Neural crest cell (in vitro differentiated cells): Measurements from ENCODE around the gene RGL1. TPM values are rescaled to one million over a fixed set of nuclear protein-coding genes. Genes with fewer than 3 reads are reported as not detected.
"Not testable (repeated sequence)": the region's sequence is repeated elsewhere in the genome, so short reads cannot be mapped to it uniquely, and the experiment has no call there.

Source experiments
- DNase-seq: peaks from one replicate; pipeline ENCODE4 v3.0.0; 2021; ENCODE audit warnings: low read depth, mixed read lengths, low spot score
- H3K27ac Mint-ChIP-seq: one replicate; pipeline ENCODE4 v1.8.0; 2021; ENCODE audit warnings: mild to moderate bottlenecking, mixed read lengths; ENCODE audit not compliant: unreplicated experiment
- H3K27me3 Mint-ChIP-seq: 2 replicates; pipeline ENCODE4 v1.8.0; 2021; ENCODE audit warnings: low read depth, mild to moderate bottlenecking, mixed read lengths
- H3K36me3 Mint-ChIP-seq: 2 replicates; pipeline ENCODE4 v1.8.0; 2021; ENCODE audit warnings: low read depth, mild to moderate bottlenecking, mixed read lengths
- H3K4me1 Mint-ChIP-seq: 2 replicates; pipeline ENCODE4 v1.8.0; 2021; ENCODE audit warnings: mixed read lengths
- H3K4me3 Mint-ChIP-seq: one replicate; pipeline ENCODE4 v1.8.0; 2021; ENCODE audit warnings: mild to moderate bottlenecking, mixed read lengths
- H3K9me3 Mint-ChIP-seq: 2 replicates; pipeline ENCODE4 v1.8.0; 2021; ENCODE audit warnings: mixed read lengths
- CTCF ChIP-seq: fragments of 200-600 bp; sonication (generic); conservative IDR thresholded peaks from 2 replicates; pipeline ENCODE4 v1.5.0; 2021; ENCODE audit warnings: antibody characterized with exemption, mild to moderate bottlenecking
- total RNA-seq: library from RNA; stranded (reverse); gene quantifications from 2 replicates; pipeline ENCODE4 v1.2.1, GENCODE V29; 2021

Gene RGL1
- total RNA-seq, 1 donor from 2014 or later: 13.6 TPM

- peaks cover 10% of the 10 kb centered on the region for H3K36me3 Mint-ChIP-seq
- no peak for TF ChIP-seq CTCF
Measured at GRCh38 chr1:183780159-183780558, 24.8 kb upstream of the RGL1 start.

GRCh38 chr1:183780757-183781156 lies 24.2 kb upstream of the RGL1 start:
- Mint-ChIP-seq H3K4me3 (no peak overlapping the region), H3K36me3 (peaks cover 8% of the 10 kb centered on the region), H3K27me3 (no peaks in the 10 kb centered on the region), H3K27ac (no peak overlapping the region), H3K9me3 (peaks cover 4% of the 10 kb centered on the region), H3K4me1 (peaks cover 16% of the 10 kb centered on the region)
- TF ChIP-seq CTCF: no peak
- DNase-seq: no peak

More at GRCh38 chr1:183780159-183780558, 24.8 kb upstream of the RGL1 start:
- no peaks in the 10 kb centered on the region for H3K27me3 Mint-ChIP-seq
- H3K4me3 Mint-ChIP-seq: no peak overlapping the region
- no peak overlapping the region for H3K27ac Mint-ChIP-seq
- no peak for DNase-seq
- H3K4me1 Mint-ChIP-seq: peaks cover 16% of the 10 kb centered on the region
- H3K9me3 Mint-ChIP-seq: peaks cover 6% of the 10 kb centered on the region

GRCh38 chr1:183783342-183783741 lies 21.6 kb upstream of the RGL1 start:
- TF ChIP-seq CTCF: no peak
- no peaks in the 10 kb centered on the region for H3K36me3 Mint-ChIP-seq
- no peaks in the 10 kb centered on the region for H3K27me3 Mint-ChIP-seq
- H3K4me1 Mint-ChIP-seq: peaks cover 23% of the 10 kb centered on the region
- DNase-seq: no peak
- no peak overlapping the region for H3K27ac Mint-ChIP-seq
- H3K4me3 Mint-ChIP-seq: no peak overlapping the region
- no peaks in the 10 kb centered on the region for H3K9me3 Mint-ChIP-seq

- Mint-ChIP-seq H3K27ac (peak overlapping the region; percentile 3), H3K36me3 (no peaks in the 10 kb centered on the region), H3K4me1 (peaks cover 19% of the 10 kb centered on the region), H3K27me3 (no peaks in the 10 kb centered on the region), H3K4me3 (no peak overlapping the region), H3K9me3 (no peaks in the 10 kb centered on the region)
- TF ChIP-seq CTCF: no peak
- DNase-seq: no peak
Measured at GRCh38 chr1:183783767-183784637, 20.9 kb upstream of the RGL1 start.

- H3K27ac Mint-ChIP-seq, H3K36me3 Mint-ChIP-seq, DNase-seq, H3K9me3 Mint-ChIP-seq, H3K4me3 Mint-ChIP-seq, H3K27me3 Mint-ChIP-seq: not testable (repeated sequence)
- peaks cover 23% of the 10 kb centered on the region for H3K4me1 Mint-ChIP-seq
Measured at GRCh38 chr1:183785921-183786320, 19.0 kb upstream of the RGL1 start.

GRCh38 chr1:183787704-183788103 lies 17.2 kb upstream of the RGL1 start:
- no peaks in the 10 kb centered on the region for H3K9me3 Mint-ChIP-seq
- no peak for TF ChIP-seq CTCF
- peaks cover 25% of the 10 kb centered on the region for H3K4me1 Mint-ChIP-seq
- no peaks in the 10 kb centered on the region for H3K27me3 Mint-ChIP-seq
- no peak overlapping the region for H3K27ac Mint-ChIP-seq
- H3K4me3 Mint-ChIP-seq: no peak overlapping the region
- no peak for DNase-seq
- H3K36me3 Mint-ChIP-seq: no peaks in the 10 kb centered on the region
